SU-DHL-6 (cell line): ENCODE measurements around the gene RGS3.

ENCODE experiments used
- H2AFZ ChIP-seq: fragments of 200-600 bp; sonication (generic); 2 replicates; pipeline ENCODE4 v1.6.1; 2014; ENCODE audit warnings: low read depth, mild to moderate bottlenecking, moderate library complexity, mixed read lengths, antibody characterized with exemption, low read length; ENCODE audit not compliant: severe bottlenecking
- H3F3A ChIP-seq: fragments of 200-600 bp; shearing (Covaris generic); 2 replicates; pipeline ENCODE4 v1.6.0; 2016; ENCODE audit warnings: antibody characterized with exemption, mild to moderate bottlenecking; ENCODE audit not compliant: insufficient read depth
- H3K27ac ChIP-seq: fragments of 200-600 bp; sonication (generic); 2 replicates; pipeline ENCODE4 v1.5.1; 2016; ENCODE audit warnings: low read depth, mild to moderate bottlenecking, low read length, moderate library complexity, mixed read lengths
- H3K27me3 ChIP-seq: fragments of 200-600 bp; sonication (generic), shearing (Covaris generic); 2 replicates; pipeline ENCODE4 v1.6.0; 2014; ENCODE audit warnings: mild to moderate bottlenecking, low read length
- H3K36me3 ChIP-seq: fragments of 200-600 bp; sonication (generic); 2 replicates; pipeline ENCODE4 v1.6.1; 2014; ENCODE audit warnings: mild to moderate bottlenecking, low read length, mixed read lengths
- H3K4me2 ChIP-seq: fragments of 300-600, 200-600 bp; shearing (Covaris generic), sonication (generic); 2 replicates; pipeline ENCODE4 v1.6.0; 2014; ENCODE audit warnings: low read length, low read depth, mild to moderate bottlenecking; ENCODE audit not compliant: poor library complexity, severe bottlenecking
- H3K4me3 ChIP-seq: fragments of 200-600 bp; sonication (generic); 2 replicates; pipeline ENCODE4 v1.5.1; 2014; ENCODE audit warnings: antibody characterized with exemption, low read length, mild to moderate bottlenecking, mixed read lengths; ENCODE audit not compliant: insufficient read depth, poor library complexity, severe bottlenecking
- H3K79me2 ChIP-seq: fragments of 200-600 bp; sonication (generic); 2 replicates; pipeline ENCODE4 v1.6.1; 2014; ENCODE audit warnings: mild to moderate bottlenecking, low read length, moderate library complexity; ENCODE audit not compliant: insufficient read depth
- H3K9ac ChIP-seq: fragments of 200-600 bp; sonication (generic); 2 replicates; pipeline ENCODE4 v1.7.0; 2014; ENCODE audit warnings: mild to moderate bottlenecking, low read length
- H3K9me2 ChIP-seq: fragments of 200-600 bp; sonication (generic); replicated peaks from 2 replicates; pipeline ENCODE4 v1.6.1; 2014; ENCODE audit warnings: low read length; ENCODE audit not compliant: insufficient read depth
- H3K9me3 ChIP-seq: fragments of 200-600 bp; sonication (generic); 2 replicates; pipeline ENCODE4 v1.6.1; 2014; ENCODE audit warnings: low read length, mixed read lengths; ENCODE audit not compliant: insufficient read depth
- H4K20me1 ChIP-seq: fragments of 200-600 bp; sonication (generic); 2 replicates; pipeline ENCODE4 v1.6.1; 2014; ENCODE audit warnings: low read depth, mild to moderate bottlenecking, antibody characterized with exemption, low read length, moderate library complexity, mixed read lengths
- EZH2phosphoT487 ChIP-seq: fragments of 200-600 bp; sonication (generic), shearing (Covaris generic); conservative IDR thresholded peaks from 2 replicates; pipeline ENCODE4 v1.6.1; 2018; ENCODE audit warnings: mild to moderate bottlenecking, antibody characterized with exemption, low read length, moderate library complexity, mixed read lengths
- TF ChIP-seq, protein P1 (sequence below): fragments of 200-600 bp; sonication (generic); IDR thresholded peaks from one replicate; pipeline ENCODE4 v1.5.1; 2017; ENCODE audit warnings: antibody characterized with exemption, mild to moderate bottlenecking, low read length, moderate library complexity; ENCODE audit not compliant: insufficient read depth, poor library complexity, severe bottlenecking

The RGS3 gene

DNA sequence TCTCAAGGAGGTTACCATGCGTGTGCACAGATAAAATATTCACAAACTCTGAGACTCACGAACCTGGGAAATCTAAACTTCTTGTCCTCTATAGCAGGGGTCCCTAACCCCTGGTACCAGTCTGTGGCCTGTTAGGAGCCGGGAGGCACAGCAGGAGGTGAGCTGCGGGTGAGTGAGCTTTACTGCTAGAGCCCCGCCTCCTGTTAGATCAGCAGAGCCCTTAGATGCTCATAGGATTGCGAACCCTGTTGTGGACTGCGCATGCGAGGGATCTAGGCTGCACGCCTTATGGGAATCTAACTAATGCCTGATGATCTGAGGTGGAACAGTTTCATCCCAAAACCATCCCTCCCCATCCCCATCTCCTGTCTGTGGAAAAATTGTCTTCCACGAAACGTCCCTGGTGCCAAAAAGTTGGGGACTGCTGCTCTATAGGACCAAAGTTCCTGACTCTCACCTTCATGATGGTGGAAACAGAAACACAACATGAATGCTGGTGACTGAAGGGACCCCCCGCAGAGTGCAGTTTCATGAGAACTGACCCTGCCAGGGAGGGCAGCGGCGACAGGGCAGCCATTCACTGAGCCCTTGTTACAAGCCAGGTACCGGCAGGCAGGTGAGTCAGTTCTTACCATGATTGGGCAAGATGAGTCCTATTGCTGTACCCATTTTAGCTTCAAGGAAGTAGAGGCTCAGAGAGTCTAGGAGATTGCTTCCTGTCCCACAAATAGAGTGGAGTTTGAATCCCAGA, 181.9 kb downstream of the RGS3 start:
- Histone ChIP-seq H3K4me3 (no peak overlapping the region), H2AFZ (no peak overlapping the region), H3K27ac (no peak overlapping the region), H3K4me2 (no peak overlapping the region), H3K36me3 (no peaks in the 10 kb centered on the region), H3K9me3 (no peaks in the 10 kb centered on the region), H4K20me1 (no peaks in the 10 kb centered on the region), H3K27me3 (no peaks in the 10 kb centered on the region), H3K9ac (no peak overlapping the region), H3K79me2 (no peaks in the 10 kb centered on the region), H3F3A (no peaks in the 10 kb centered on the region), H3K9me2 (no peaks in the 10 kb centered on the region)
- TF ChIP-seq, protein P1, sequence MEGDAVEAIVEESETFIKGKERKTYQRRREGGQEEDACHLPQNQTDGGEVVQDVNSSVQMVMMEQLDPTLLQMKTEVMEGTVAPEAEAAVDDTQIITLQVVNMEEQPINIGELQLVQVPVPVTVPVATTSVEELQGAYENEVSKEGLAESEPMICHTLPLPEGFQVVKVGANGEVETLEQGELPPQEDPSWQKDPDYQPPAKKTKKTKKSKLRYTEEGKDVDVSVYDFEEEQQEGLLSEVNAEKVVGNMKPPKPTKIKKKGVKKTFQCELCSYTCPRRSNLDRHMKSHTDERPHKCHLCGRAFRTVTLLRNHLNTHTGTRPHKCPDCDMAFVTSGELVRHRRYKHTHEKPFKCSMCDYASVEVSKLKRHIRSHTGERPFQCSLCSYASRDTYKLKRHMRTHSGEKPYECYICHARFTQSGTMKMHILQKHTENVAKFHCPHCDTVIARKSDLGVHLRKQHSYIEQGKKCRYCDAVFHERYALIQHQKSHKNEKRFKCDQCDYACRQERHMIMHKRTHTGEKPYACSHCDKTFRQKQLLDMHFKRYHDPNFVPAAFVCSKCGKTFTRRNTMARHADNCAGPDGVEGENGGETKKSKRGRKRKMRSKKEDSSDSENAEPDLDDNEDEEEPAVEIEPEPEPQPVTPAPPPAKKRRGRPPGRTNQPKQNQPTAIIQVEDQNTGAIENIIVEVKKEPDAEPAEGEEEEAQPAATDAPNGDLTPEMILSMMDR, result no peak
- TF ChIP-seq EZH2phosphoT487, result no peak

DNA sequence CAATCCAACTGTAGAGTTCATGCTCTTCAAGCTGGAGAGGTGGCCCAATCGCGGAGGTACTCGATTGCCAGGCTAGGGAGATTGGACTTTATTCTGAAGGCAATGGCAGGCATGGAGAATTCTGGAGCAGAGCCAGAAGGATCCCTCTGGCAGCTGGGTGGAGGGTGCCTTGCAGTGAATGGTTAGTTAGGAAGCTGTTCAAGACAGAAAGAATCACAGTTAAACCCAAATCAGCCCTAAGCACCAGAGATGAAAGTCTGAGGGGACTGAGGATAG, 182.4 kb downstream of the RGS3 start:
- no peak overlapping the region for H3K9ac ChIP-seq
- no peaks in the 10 kb centered on the region for H3K79me2 ChIP-seq
- no peaks in the 10 kb centered on the region for H3K36me3 ChIP-seq
- no peaks in the 10 kb centered on the region for H3K9me2 ChIP-seq
- no peaks in the 10 kb centered on the region for H4K20me1 ChIP-seq
- no peak overlapping the region for H3K4me2 ChIP-seq
- H3F3A ChIP-seq, result no peaks in the 10 kb centered on the region
- no peak overlapping the region for H3K4me3 ChIP-seq
- H3K27ac ChIP-seq, result no peak overlapping the region
- no peaks in the 10 kb centered on the region for H3K9me3 ChIP-seq
- H2AFZ ChIP-seq, result no peak overlapping the region
- H3K27me3 ChIP-seq, result no peaks in the 10 kb centered on the region
- TF ChIP-seq EZH2phosphoT487, result no peak
- TF ChIP-seq, protein P1, result no peak

GRCh38 chr9:113646491-113646890, 183.0 kb downstream of the RGS3 start:
- no peak overlapping the region for H3K27ac ChIP-seq
- H2AFZ ChIP-seq, result no peak overlapping the region
- H3K9me3 ChIP-seq, result no peaks in the 10 kb centered on the region
- H3K4me3 ChIP-seq, result no peak overlapping the region
- H3K9ac ChIP-seq, result no peak overlapping the region
- no peaks in the 10 kb centered on the region for H3K79me2 ChIP-seq
- no peaks in the 10 kb centered on the region for H3K36me3 ChIP-seq
- no peak overlapping the region for H3K4me2 ChIP-seq
- no peak for TF ChIP-seq EZH2phosphoT487
- TF ChIP-seq, protein P1, result no peak
- H3K9me2 ChIP-seq, result no peaks in the 10 kb centered on the region
- H4K20me1 ChIP-seq, result no peaks in the 10 kb centered on the region
- H3K27me3 ChIP-seq, result no peaks in the 10 kb centered on the region
- H3F3A ChIP-seq, result no peaks in the 10 kb centered on the region
